K562 (cell line): ENCODE measurements around the gene ZNF724. TPM values are rescaled to one million over a fixed set of nuclear protein-coding genes. Genes with fewer than 3 reads are reported as not detected.
"Not testable (repeated sequence)": the region's sequence is repeated elsewhere in the genome, so short reads cannot be mapped to it uniquely, and the experiment has no call there.

Experiments
- ATAC-seq: fragments of 200-7000 bp; cut with Tn5 transposase; 3 replicates; pipeline ENCODE4 v1.9.1; 2020; ENCODE audit warnings: moderate library complexity
- BruUV-seq: library from RNA; stranded (reverse); fragments of 400-500 nt; replicated peaks from 2 replicates; lab custom pipeline; 2021; lab: Mats Ljungman, UMichigan
- CTCF ChIA-PET: fragments of 300-600 bp; formaldehyde crosslinking; extraction: SDS; loops from one replicate; lab custom pipeline; 2021; ENCODE audit warnings: low intra/inter-chr PET ratio; lab: Yijun Ruan, JAX
- POLR2A ChIA-PET: fragments of 300-600, 350-650 bp; sonication (Branson Sonifier 250); formaldehyde crosslinking; extraction: SDS; loops from one replicate; lab custom pipeline; 2021; ENCODE audit warnings: antibody characterized with exemption, inconsistent platforms; lab: Yijun Ruan, JAX
- DNase-seq, 4 experiments: peaks; one replicate each; pipeline versions ENCODE4 v3.0.0 to v3.0.0-alpha.2; 2011 to 2018; ENCODE audit warnings: low spot score in 3 of 4, mixed read lengths in 3 of 4; ENCODE audit errors: extremely low read depth in 1 of 4
- FAIRE-seq: peaks from 2 replicates; lab custom pipeline; 2011; peaks lifted over from hg19 to GRCh38; lab: Jason Lieb, UNC
- H2AFZ ChIP-seq: 2 replicates; pipeline ENCODE4 v1.6.0; 2011; ENCODE audit warnings: low read depth, low read length, control low read depth, inconsistent platforms
- H3K27ac ChIP-seq: fragments of 200-600 bp; 3 replicates; pipeline ENCODE4 v1.8.0; 2011; ENCODE audit warnings: low read depth, mild to moderate bottlenecking, control low read depth, inconsistent platforms, low read length, moderate library complexity, mixed read lengths; ENCODE audit errors: extremely low read depth
- H3K27me3 ChIP-seq, 2 experiments: fragments of 300-600 bp in 1 of 2; 2 replicates in 1 of 2; 3 replicates in 1 of 2; pipeline versions ENCODE4 v1.6.0 to v1.8.0; 2011; ENCODE audit warnings: inconsistent platforms in 2 of 2, low read length in 2 of 2, mild to moderate bottlenecking in 1 of 2, mixed read lengths in 1 of 2, moderate library complexity in 1 of 2; ENCODE audit not compliant: control insufficient read depth in 2 of 2, insufficient read depth in 2 of 2
- H3K36me3 ChIP-seq: fragments of 300-600 bp; 3 replicates; pipeline ENCODE4 v1.8.0; 2011; ENCODE audit warnings: mild to moderate bottlenecking, low read length, inconsistent platforms; ENCODE audit not compliant: control insufficient read depth, insufficient read depth
- H3K4me1 ChIP-seq, 2 experiments: fragments of 200-600 bp in 1 of 2; replicated peaks in 1 of 2; 2 replicates in 1 of 2; 3 replicates in 1 of 2; pipeline versions ENCODE4 v1.5.1 to v1.8.0; 2011; ENCODE audit warnings: inconsistent platforms in 2 of 2, low read length in 2 of 2, mild to moderate bottlenecking in 1 of 2, mixed read lengths in 1 of 2, moderate library complexity in 1 of 2; ENCODE audit not compliant: control insufficient read depth in 2 of 2, insufficient read depth in 2 of 2
- H3K4me2 ChIP-seq: 2 replicates; pipeline ENCODE4 v1.6.1; 2011; ENCODE audit warnings: low read length, control low read depth, inconsistent platforms, mixed read lengths; ENCODE audit not compliant: insufficient read depth
- H3K4me3 ChIP-seq: fragments of 200-600 bp; sonication (generic), shearing (Covaris generic); 2 replicates; pipeline ENCODE4 v1.5.1; 2016; ENCODE audit warnings: control low read depth, inconsistent platforms
- H3K79me2 ChIP-seq: fragments of 200-600 bp; 3 replicates; pipeline ENCODE4 v1.8.0; 2011; ENCODE audit warnings: low read length, inconsistent platforms; ENCODE audit not compliant: control insufficient read depth, insufficient read depth
- H3K9ac ChIP-seq, 2 experiments: 2 replicates each; pipeline versions ENCODE4 v1.6.0 to v1.6.1; 2011; ENCODE audit warnings: low read depth in 2 of 2, low read length in 2 of 2, control low read depth in 1 of 2, inconsistent platforms in 1 of 2, mild to moderate bottlenecking in 1 of 2, mixed read lengths in 1 of 2; ENCODE audit not compliant: insufficient read depth in 1 of 2
- H3K9me1 ChIP-seq: one replicate; pipeline ENCODE4 v1.6.0; 2011; ENCODE audit warnings: inconsistent platforms, mild to moderate bottlenecking, low read length, moderate library complexity; ENCODE audit not compliant: control insufficient read depth, insufficient read depth
- H3K9me3 ChIP-seq: replicated peaks from 2 replicates; pipeline ENCODE4 v1.5.1; 2011; ENCODE audit warnings: low read depth, low read length, inconsistent platforms; ENCODE audit not compliant: control insufficient read depth, insufficient read depth
- H4K20me1 ChIP-seq: replicated peaks from 2 replicates; pipeline ENCODE4 v1.6.1; 2011; ENCODE audit warnings: low read length, inconsistent platforms, mixed read lengths; ENCODE audit not compliant: control insufficient read depth, insufficient read depth
- ARID3B ChIP-seq: fragments of 250-450 bp; sonication (Bioruptor Pico); IDR thresholded peaks from 2 replicates; pipeline ENCODE4 v1.4.0; 2020; ENCODE audit warnings: borderline replicate concordance
- CHD4 ChIP-seq: fragments of 200-600 bp; sonication (generic); IDR thresholded peaks from 3 replicates; pipeline ENCODE4 v1.6.1; 2012; ENCODE audit warnings: low read depth, mild to moderate bottlenecking, mixed read lengths, low read length, inconsistent platforms; ENCODE audit not compliant: insufficient read depth, insufficient replicate concordance, poor library complexity, severe bottlenecking
- NCOA1 ChIP-seq: fragments of 450-650 bp; IDR thresholded peaks from 2 replicates; pipeline ENCODE4 v1.6.1; 2016; ENCODE audit warnings: low read depth
- RBM25 ChIP-seq: fragments of 200-400 bp; formaldehyde crosslinking; IDR thresholded peaks from 2 replicates; pipeline ENCODE4 v1.6.1; 2018; ENCODE audit warnings: low read length, low read depth, moderate library complexity; ENCODE audit not compliant: severe bottlenecking
- SMAD4 ChIP-seq: fragments of 250-450 bp; sonication (Bioruptor Pico); conservative IDR thresholded peaks from 2 replicates; pipeline ENCODE4 v1.8.0; 2021; ENCODE audit warnings: inconsistent platforms, mild to moderate bottlenecking, moderate library complexity
- WGBS: fragments of 100-300 bp; shearing (Covaris generic); methylation state at CpG from one replicate; pipeline ENCODE4 v1.1.6; 2016; ENCODE audit warnings: low coverage, mixed read lengths; ENCODE audit not compliant: insufficient coverage; ENCODE audit errors: missing lambda C conversion rate; 5-methylcytosine and 5-hydroxymethylcytosine counted together
- in situ Hi-C: fragments of 300-500 bp; cut with MboI; formaldehyde crosslinking; loops from 4 replicates; pipeline ENCODE4 v1.15.0; 2018; ENCODE audit warnings: inconsistent platforms, mixed read lengths
- intact Hi-C: fragments of 100-400 bp; cut with micrococcal nuclease; formaldehyde crosslinking; loops from 2 replicates; pipeline ENCODE4 v1.14.2; 2022
- polyA plus RNA-seq, 8 experiments: library from polyadenylated mRNA; depleted of rRNA in 4 of 8; stranded (reverse) in 5 of 8; unstranded in 3 of 8; fragments of >200 nt; fragmentation: Nextera tagmentation in 2 of 8; fragmentation: Illumina TruSeq in 1 of 8; extraction: Ambion mirVana in 2 of 8; extraction: Trizol in 1 of 8; gene quantifications; 2 replicates each; pipeline versions ENCODE4 v1.2.1 to v1.2.3, GENCODE V29; 2011 to 2014; ENCODE audit warnings: inconsistent platforms in 1 of 8, missing spikeins in 1 of 8
- total RNA-seq, 7 experiments: library from RNA; depleted of rRNA in 6 of 7; stranded (reverse); fragments of >200 nt in 6 of 7; fragmentation: Illumina TruSeq in 2 of 7; extraction: Trizol in 2 of 7; gene quantifications; 2 replicates each; pipeline versions ENCODE4 v1.2.1 to v1.2.3, GENCODE V29; 2011 to 2021; ENCODE audit warnings: low replicate concordance in 1 of 7
- TF ChIP-seq, protein P1 (sequence below): fragments of 200-800 bp; sonication (Bioruptor generic); IDR thresholded peaks from 2 replicates; pipeline ENCODE4 v1.6.1; 2017; ENCODE audit warnings: missing genetic modification characterization, missing compliant biosample characterization

Gene ZNF724
- total and polyA plus RNA-seq, 9 of the 15 experiments (the other 6 are each of a cell fraction or from before 2014, with no cell fraction given) = 0.18 to 4.2 (median 1.8) TPM

- Histone ChIP-seq H2AFZ (no peak overlapping the region), H3K4me1 (no peaks in the 10 kb centered on the region), H3K4me3 (no peak overlapping the region), H4K20me1 (no peaks in the 10 kb centered on the region), H3K4me2 (no peak overlapping the region), H3K9ac (no peak overlapping the region), H3K79me2 (no peaks in the 10 kb centered on the region), H3K9me3 (0 out of 2 replicates have a peak, but pooled peaks cover 2% of the 10 kb centered on the region), H3K36me3 (no peaks in the 10 kb centered on the region), H3K27me3 (no peaks in the 10 kb centered on the region), H3K27ac (no peak overlapping the region), H3K9me1 (no peaks in the 10 kb centered on the region)
- 0% methylated on average over 1 of the region's 1 CpG for WGBS
- DNase-seq (no peak), FAIRE-seq (no peak), ATAC-seq (no peak)
- TF ChIP-seq CHD4 (no peak), NCOA1 (no peak), SMAD4 (CRISPR knock-in tag) (no peak), RBM25 (no peak), ARID3B (CRISPR knock-in tag) (no peak)
- TF ChIP-seq, protein P1, sequence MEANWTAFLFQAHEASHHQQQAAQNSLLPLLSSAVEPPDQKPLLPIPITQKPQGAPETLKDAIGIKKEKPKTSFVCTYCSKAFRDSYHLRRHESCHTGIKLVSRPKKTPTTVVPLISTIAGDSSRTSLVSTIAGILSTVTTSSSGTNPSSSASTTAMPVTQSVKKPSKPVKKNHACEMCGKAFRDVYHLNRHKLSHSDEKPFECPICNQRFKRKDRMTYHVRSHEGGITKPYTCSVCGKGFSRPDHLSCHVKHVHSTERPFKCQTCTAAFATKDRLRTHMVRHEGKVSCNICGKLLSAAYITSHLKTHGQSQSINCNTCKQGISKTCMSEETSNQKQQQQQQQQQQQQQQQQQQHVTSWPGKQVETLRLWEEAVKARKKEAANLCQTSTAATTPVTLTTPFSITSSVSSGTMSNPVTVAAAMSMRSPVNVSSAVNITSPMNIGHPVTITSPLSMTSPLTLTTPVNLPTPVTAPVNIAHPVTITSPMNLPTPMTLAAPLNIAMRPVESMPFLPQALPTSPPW = no peak
- in situ Hi-C loops = no loop called here
- ChIA-PET POLR2A (no interaction called here), CTCF (no interaction called here)
- no TSS peak for BruUV-seq
- intact Hi-C loops = no loop called here
These were observed 35.8 kb upstream of the ZNF724 start for GRCh38 chr19:23285948-23286347.

- POLR2A ChIA-PET, H3K4me2 ChIP-seq, H4K20me1 ChIP-seq, in situ Hi-C loops, H3K79me2 ChIP-seq, DNase-seq, FAIRE-seq, H3K4me3 ChIP-seq, H3K27ac ChIP-seq, H3K9me1 ChIP-seq, H3K27me3 ChIP-seq, intact Hi-C loops, BruUV-seq, CTCF ChIA-PET, H3K9ac ChIP-seq, H3K36me3 ChIP-seq, ATAC-seq, H3K4me1 ChIP-seq, H3K9me3 ChIP-seq, H2AFZ ChIP-seq: not testable (repeated sequence)
- 33% methylated on average over 2 of the region's 2 CpGs for WGBS
These were observed 35.1 kb upstream of the ZNF724 start for GRCh38 chr19:23285326-23285725.
